HEK293 (cell line): Measurements from ENCODE around the gene MRPL55.

ENCODE experiments used
- CTCF ChIA-PET: fragments of 350-600 bp; formaldehyde crosslinking; extraction: SDS; loops from one replicate; lab custom pipeline; 2021; ENCODE audit warnings: antibody characterized with exemption; lab: Yijun Ruan, JAX
- POLR2A ChIA-PET: fragments of 300-600 bp; formaldehyde crosslinking; extraction: SDS; loops from one replicate; lab custom pipeline; 2020; ENCODE audit warnings: antibody characterized with exemption, inconsistent platforms; lab: Yijun Ruan, JAX
- H3K27ac ChIP-seq: fragments of 200-500 bp; sonication (Bioruptor generic); 2 replicates; pipeline ENCODE4 v1.5.1; 2014; ENCODE audit warnings: low read depth, low read length, control low read depth, inconsistent platforms; ENCODE audit errors: extremely low read depth
- H3K36me3 ChIP-seq, 2 experiments: fragments of 200-500 bp in 1 of 2; sonication (Bioruptor generic) in 1 of 2; 1 replicate in 1 of 2; 2 replicates in 1 of 2; pipeline ENCODE4 v1.5.1; 2014 to 2017; ENCODE audit warnings: inconsistent platforms in 2 of 2, low read length in 2 of 2; ENCODE audit not compliant: control insufficient read depth in 2 of 2, insufficient read depth in 1 of 2
- H3K4me1 ChIP-seq: fragments of 200-500 bp; sonication (Bioruptor generic); 2 replicates; pipeline ENCODE4 v1.5.1; 2014; ENCODE audit warnings: mild to moderate bottlenecking, low read length, inconsistent platforms; ENCODE audit not compliant: control insufficient read depth, insufficient read depth
- H3K4me3 ChIP-seq: 2 replicates; pipeline ENCODE4 v1.5.1; 2011; ENCODE audit warnings: low read depth, mild to moderate bottlenecking, control low read depth, low read length, moderate library complexity
- H3K9me3 ChIP-seq: fragments of 200-500 bp; sonication (Bioruptor generic); 2 replicates; pipeline ENCODE4 v1.5.1; 2014; ENCODE audit warnings: low read depth, low read length, inconsistent platforms; ENCODE audit not compliant: control insufficient read depth, insufficient read depth
- GLIS1 ChIP-seq: fragments of 450-650 bp; formaldehyde crosslinking; IDR thresholded peaks from 2 replicates; pipeline ENCODE4 v1.5.1; 2016; ENCODE audit warnings: missing biosample characterization, missing genetic modification characterization
- GLIS2 ChIP-seq: fragments of 450-650 bp; formaldehyde crosslinking; IDR thresholded peaks from 2 replicates; pipeline ENCODE4 v1.5.1; 2016; ENCODE audit warnings: missing biosample characterization, missing genetic modification characterization
- KLF1 ChIP-seq: fragments of 450-650 bp; formaldehyde crosslinking; IDR thresholded peaks from 2 replicates; pipeline ENCODE4 v1.5.1; 2016; ENCODE audit warnings: missing biosample characterization, missing genetic modification characterization
- OSR2 ChIP-seq: fragments of 450-650 bp; formaldehyde crosslinking; IDR thresholded peaks from 2 replicates; pipeline ENCODE4 v1.5.1; 2016; ENCODE audit warnings: missing biosample characterization, missing genetic modification characterization
- OVOL3 ChIP-seq: fragments of 450-650 bp; formaldehyde crosslinking; IDR thresholded peaks from 2 replicates; pipeline ENCODE4 v1.5.1; 2016; ENCODE audit warnings: missing biosample characterization, missing genetic modification characterization
- ZFP69B ChIP-seq: fragments of 450-650 bp; formaldehyde crosslinking; IDR thresholded peaks from 2 replicates; pipeline ENCODE4 v1.5.1; 2016; ENCODE audit warnings: missing biosample characterization, missing genetic modification characterization
- ZNF202 ChIP-seq: fragments of 450-650 bp; formaldehyde crosslinking; IDR thresholded peaks from 2 replicates; pipeline ENCODE4 v1.5.1; 2016; ENCODE audit warnings: missing biosample characterization, missing genetic modification characterization, borderline replicate concordance
- ZNF350 ChIP-seq: fragments of 450-650 bp; formaldehyde crosslinking; IDR thresholded peaks from 2 replicates; pipeline ENCODE4 v1.5.0; 2017; ENCODE audit warnings: missing biosample characterization, mild to moderate bottlenecking, missing genetic modification characterization
- ZNF555 ChIP-seq: fragments of 450-650 bp; formaldehyde crosslinking; conservative IDR thresholded peaks from 2 replicates; pipeline ENCODE4 v1.5.1; 2017; ENCODE audit warnings: missing biosample characterization, mild to moderate bottlenecking, missing genetic modification characterization, inconsistent platforms
- TF ChIP-seq, protein P1 (sequence below): fragments of 450-650 bp; formaldehyde crosslinking; IDR thresholded peaks from 2 replicates; pipeline ENCODE4 v1.5.1; 2016; ENCODE audit warnings: missing biosample characterization, missing genetic modification characterization
- TF ChIP-seq, protein P2 (sequence below): fragments of 450-650 bp; formaldehyde crosslinking; IDR thresholded peaks from 2 replicates; pipeline ENCODE4 v1.5.1; 2017; ENCODE audit warnings: missing biosample characterization, missing genetic modification characterization
- TF ChIP-seq, protein P3 (sequence below): fragments of 450-650 bp; formaldehyde crosslinking; IDR thresholded peaks from 2 replicates; pipeline ENCODE4 v1.5.1; 2016; ENCODE audit warnings: missing biosample characterization, missing genetic modification characterization

MRPL55 gene

DNA sequence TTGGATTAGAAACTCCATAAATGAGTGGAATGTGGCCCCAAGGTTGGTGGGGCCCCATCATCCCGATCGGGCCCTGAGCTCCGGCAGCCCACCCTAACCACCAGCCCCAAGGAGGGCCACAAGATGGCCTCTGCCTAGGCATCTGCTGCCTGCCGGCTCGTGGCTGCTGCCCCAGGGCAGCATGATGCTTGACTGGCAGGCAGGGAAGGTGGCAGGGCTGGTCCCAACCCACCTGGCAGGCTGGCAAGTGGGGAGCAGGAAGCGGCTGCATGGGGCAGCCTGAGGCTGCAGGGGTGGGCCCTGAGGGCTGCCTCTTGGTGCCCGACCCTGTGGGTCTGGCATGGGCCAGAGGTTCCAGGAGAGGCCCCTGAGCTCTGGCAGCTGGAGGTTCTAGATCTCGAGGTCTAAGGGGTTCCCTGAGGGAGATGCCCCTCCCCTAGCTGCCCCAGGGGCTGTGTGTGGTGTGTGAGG lies 39.9 kb upstream of the MRPL55 start:
- H3K4me3 ChIP-seq = no peak overlapping the region
- no peaks in the 10 kb centered on the region for H3K4me1 ChIP-seq
- ChIA-PET POLR2A (interaction anchor here (0.9 to 9.6 kb wide), 2 partner anchors 9 to 15 kb away, joined by 3 to 82 read pairs; partner anchors contain the start of genes GUK1 and IBA57), CTCF (interaction anchor here (0.6 kb wide), 1 partner anchor 31 kb away, joined by 3 read pairs; no protein-coding TSS in a partner anchor)
- no peak overlapping the region for H3K27ac ChIP-seq
- TF ChIP-seq GLIS2 (tag by site-specific recombination) (peak; percentile 39), GLIS1 (peak; percentile 46)
- TF ChIP-seq, protein P1, sequence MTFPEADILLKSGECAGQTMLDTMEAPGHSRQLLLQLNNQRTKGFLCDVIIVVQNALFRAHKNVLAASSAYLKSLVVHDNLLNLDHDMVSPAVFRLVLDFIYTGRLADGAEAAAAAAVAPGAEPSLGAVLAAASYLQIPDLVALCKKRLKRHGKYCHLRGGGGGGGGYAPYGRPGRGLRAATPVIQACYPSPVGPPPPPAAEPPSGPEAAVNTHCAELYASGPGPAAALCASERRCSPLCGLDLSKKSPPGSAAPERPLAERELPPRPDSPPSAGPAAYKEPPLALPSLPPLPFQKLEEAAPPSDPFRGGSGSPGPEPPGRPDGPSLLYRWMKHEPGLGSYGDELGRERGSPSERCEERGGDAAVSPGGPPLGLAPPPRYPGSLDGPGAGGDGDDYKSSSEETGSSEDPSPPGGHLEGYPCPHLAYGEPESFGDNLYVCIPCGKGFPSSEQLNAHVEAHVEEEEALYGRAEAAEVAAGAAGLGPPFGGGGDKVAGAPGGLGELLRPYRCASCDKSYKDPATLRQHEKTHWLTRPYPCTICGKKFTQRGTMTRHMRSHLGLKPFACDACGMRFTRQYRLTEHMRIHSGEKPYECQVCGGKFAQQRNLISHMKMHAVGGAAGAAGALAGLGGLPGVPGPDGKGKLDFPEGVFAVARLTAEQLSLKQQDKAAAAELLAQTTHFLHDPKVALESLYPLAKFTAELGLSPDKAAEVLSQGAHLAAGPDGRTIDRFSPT (tag by site-specific recombination) = 0 out of 2 replicates have a peak, but pooled peaks have one; percentile 31
- TF ChIP-seq, protein P2, sequence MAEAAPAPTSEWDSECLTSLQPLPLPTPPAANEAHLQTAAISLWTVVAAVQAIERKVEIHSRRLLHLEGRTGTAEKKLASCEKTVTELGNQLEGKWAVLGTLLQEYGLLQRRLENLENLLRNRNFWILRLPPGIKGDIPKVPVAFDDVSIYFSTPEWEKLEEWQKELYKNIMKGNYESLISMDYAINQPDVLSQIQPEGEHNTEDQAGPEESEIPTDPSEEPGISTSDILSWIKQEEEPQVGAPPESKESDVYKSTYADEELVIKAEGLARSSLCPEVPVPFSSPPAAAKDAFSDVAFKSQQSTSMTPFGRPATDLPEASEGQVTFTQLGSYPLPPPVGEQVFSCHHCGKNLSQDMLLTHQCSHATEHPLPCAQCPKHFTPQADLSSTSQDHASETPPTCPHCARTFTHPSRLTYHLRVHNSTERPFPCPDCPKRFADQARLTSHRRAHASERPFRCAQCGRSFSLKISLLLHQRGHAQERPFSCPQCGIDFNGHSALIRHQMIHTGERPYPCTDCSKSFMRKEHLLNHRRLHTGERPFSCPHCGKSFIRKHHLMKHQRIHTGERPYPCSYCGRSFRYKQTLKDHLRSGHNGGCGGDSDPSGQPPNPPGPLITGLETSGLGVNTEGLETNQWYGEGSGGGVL (tag by site-specific recombination) = 0 out of 2 replicates have a peak, but pooled peaks have one; percentile 23
- TF ChIP-seq, protein P3, sequence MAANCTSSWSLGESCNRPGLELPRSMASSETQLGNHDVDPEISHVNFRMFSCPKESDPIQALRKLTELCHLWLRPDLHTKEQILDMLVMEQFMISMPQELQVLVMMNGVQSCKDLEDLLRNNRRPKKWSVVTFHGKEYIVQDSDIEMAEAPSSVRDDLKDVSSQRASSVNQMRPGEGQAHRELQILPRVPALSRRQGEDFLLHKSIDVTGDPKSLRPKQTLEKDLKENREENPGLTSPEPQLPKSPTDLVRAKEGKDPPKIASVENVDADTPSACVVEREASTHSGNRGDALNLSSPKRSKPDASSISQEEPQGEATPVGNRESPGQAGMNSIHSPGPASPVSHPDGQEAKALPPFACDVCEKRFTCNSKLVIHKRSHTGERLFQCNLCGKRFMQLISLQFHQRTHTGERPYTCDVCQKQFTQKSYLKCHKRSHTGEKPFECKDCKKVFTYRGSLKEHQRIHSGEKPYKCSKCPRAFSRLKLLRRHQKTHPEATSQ = no peak
- H3K9me3 ChIP-seq = no peaks in the 10 kb centered on the region
- H3K36me3 ChIP-seq = peaks cover 0 to 40% of the 10 kb centered on the region in 2 experiments; a peak in 1 of 3 replicates

DNA sequence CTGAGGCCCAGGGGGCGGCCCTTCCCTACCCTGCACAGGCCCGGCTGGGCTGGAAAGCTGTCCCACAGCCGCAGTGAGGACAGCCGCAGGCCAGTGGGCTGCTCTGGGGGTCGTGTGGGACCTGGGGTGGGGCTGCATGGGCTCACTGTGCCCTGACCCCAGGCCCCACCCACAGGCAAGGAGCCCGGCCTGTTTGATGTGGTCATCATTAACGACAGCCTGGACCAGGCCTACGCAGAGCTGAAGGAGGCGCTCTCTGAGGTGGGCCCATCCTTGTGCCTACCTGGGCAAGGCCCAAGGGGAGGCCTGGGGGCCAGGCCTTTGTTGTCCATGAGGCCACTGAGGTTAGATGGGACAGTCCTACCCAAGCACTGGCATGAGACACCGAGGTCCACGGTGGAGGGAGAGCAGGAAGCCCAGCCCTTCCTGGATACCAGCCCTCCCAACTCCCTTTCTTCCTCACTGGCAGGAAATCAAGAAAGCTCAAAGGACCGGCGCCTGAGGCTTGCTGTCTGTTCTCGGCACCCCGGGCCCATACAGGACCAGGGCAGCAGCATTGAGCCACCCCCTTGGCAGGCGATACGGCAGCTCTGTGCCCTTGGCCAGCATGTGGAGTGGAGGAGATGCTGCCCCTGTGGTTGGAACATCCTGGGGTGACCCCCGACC lies 39.2 kb upstream of the MRPL55 start:
- Histone ChIP-seq H3K4me1 (no peaks in the 10 kb centered on the region), H3K9me3 (no peaks in the 10 kb centered on the region), H3K4me3 (no peak overlapping the region), H3K36me3 (peaks cover 0 to 42% of the 10 kb centered on the region in 2 experiments; a peak in 1 of 3 replicates), H3K27ac (no peak overlapping the region)
- no peak; the same call in 1 of the 2 replicates for TF ChIP-seq GLIS2 (tag by site-specific recombination)
- TF ChIP-seq ZNF555 (tag by site-specific recombination) = no peak
- peak; percentile 69; the same call in 1 of the 2 replicates for TF ChIP-seq ZFP69B (tag by site-specific recombination)
- TF ChIP-seq KLF1 = 0 out of 2 replicates have a peak, but pooled peaks have one; percentile 14
- ChIA-PET CTCF (interaction anchor here (0.6 kb wide), 1 partner anchor 30 kb away, joined by 3 read pairs; no protein-coding TSS in a partner anchor), POLR2A (interaction anchor here (9.6 kb wide), 1 partner anchor 16 kb away, joined by 82 read pairs; the partner anchor contains the start of gene IBA57)

DNA sequence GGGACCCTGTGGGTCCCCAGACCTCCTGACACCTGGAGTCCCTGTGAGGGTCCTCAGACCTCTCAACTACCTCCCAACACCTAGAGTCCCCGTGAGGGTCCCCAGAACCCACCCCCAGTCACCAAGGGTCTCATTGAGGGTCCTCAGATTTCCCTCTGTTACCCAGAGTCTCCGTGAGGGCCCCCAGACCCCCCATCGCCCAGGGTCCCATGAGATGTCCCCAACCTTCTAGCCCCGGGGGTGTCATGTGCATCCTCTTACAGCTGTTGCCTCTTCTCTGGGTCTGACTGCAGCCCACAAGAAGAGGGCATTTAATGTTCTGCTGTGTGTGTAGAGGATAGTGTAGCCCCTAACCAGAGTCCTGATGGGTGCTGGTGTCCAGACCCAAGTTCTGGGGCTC lies 38.7 kb upstream of the MRPL55 start:
- no peak overlapping the region for H3K27ac ChIP-seq
- no peak overlapping the region for H3K4me3 ChIP-seq
- ChIA-PET CTCF (no interaction called here), POLR2A (no interaction called here)
- H3K4me1 ChIP-seq = no peaks in the 10 kb centered on the region
- H3K9me3 ChIP-seq = no peaks in the 10 kb centered on the region
- TF ChIP-seq OSR2 (no peak), ZNF350 (tag by site-specific recombination) (no peak), ZNF202 (no peak), OVOL3 (no peak)
- peaks cover 0 to 42% of the 10 kb centered on the region in 2 experiments; a peak in 1 of 3 replicates for H3K36me3 ChIP-seq
